ENCODE data around the gene ZNF683.

The ZNF683 gene

DNA sequence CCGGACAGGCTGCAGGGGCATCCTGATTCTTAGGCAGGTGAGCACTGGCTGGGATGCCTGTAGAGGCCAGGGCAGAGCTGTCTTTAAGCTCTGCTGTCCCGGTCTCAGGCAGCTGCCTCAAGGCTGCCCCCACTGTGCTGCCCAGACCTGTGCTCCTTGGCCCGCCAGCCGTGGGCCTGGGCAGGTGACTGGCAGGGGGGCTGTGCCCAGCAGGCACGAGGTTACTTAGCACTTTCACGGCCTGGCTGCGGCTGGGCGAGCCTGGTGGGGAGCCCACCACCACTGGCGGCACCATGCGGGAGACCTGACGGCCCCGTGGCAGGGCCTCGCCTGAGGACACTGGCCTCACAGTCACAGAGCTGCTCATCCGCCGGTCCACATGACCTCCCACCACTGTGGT, 26.8 kb downstream of the ZNF683 start:
- TF ChIP-seq, protein P1, sequence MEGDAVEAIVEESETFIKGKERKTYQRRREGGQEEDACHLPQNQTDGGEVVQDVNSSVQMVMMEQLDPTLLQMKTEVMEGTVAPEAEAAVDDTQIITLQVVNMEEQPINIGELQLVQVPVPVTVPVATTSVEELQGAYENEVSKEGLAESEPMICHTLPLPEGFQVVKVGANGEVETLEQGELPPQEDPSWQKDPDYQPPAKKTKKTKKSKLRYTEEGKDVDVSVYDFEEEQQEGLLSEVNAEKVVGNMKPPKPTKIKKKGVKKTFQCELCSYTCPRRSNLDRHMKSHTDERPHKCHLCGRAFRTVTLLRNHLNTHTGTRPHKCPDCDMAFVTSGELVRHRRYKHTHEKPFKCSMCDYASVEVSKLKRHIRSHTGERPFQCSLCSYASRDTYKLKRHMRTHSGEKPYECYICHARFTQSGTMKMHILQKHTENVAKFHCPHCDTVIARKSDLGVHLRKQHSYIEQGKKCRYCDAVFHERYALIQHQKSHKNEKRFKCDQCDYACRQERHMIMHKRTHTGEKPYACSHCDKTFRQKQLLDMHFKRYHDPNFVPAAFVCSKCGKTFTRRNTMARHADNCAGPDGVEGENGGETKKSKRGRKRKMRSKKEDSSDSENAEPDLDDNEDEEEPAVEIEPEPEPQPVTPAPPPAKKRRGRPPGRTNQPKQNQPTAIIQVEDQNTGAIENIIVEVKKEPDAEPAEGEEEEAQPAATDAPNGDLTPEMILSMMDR (IDR thresholded peaks at IDR 0.05; ENCODE audit: borderline replicate concordance, insufficient read depth, low read depth, low read length): no peak
- H3K4me3 ChIP-seq (ENCODE audit: low read depth, low read length): no peak overlapping the region

DNA sequence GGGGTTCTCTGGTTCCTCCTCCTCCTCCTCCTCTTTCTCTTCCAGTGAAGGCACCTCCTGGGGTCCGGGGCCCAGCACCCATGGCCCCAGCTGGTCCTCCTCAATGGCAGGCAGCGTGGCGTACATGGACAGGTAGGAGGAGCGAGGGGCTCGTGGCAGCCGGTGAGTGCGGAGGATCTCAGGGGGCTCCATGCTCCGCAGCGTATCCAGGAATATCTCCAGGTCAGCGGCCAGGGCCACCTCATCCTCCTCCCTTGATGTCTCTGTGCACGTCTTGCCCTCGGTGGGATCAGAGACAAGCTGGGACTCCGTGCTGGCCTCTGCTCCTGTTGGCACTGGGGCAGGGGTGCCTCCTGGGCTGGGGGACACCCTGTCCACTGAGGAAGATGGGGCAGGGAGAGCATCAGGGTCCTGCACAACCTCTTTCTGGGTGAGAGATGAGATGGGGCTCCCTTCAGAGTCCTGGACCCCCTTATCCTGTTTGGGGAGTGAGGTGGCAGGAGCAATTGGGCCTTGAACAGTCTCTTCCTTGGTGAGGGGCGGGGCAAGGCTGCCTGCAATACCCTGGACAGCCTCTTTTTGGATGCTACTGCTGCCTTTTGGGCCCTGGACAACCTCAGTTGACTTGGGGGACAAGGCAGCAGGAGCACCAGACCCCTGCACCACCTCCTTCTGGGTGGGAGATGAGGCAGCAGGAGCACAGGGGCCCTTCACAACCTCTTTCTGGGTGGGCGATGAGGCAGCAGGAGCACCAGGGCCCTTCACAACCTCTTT, 28.2 kb downstream of the ZNF683 start:
- H3K4me3 ChIP-seq (ENCODE audit: low read depth, low read length): no peak overlapping the region
- TF ChIP-seq, protein P1 (IDR thresholded peaks at IDR 0.05; ENCODE audit: borderline replicate concordance, insufficient read depth, low read depth, low read length): no peak

DNA sequence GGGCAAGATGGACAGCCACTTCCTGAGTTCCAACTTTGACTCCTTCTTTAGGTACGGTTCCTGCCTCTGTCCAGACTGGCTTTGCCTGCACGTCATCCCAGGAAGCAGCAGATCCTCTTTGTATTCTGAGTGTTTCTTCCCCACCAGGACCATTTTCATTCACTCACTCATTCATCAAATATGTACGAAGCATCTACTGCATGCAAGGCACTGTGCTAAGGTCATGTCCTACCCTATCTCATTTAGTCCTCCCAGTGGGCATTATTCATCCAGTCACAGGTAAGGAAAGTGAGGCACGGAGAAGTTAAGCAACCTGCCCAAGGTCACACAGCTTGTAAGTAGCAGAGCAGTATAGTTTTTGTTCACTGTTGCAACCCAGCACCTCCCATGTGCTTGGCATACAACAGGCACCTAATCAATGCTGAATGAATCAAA, 32.5 kb downstream of the ZNF683 start:
- TF ChIP-seq, protein P1 (IDR thresholded peaks at IDR 0.05; ENCODE audit: borderline replicate concordance, insufficient read depth, low read depth, low read length): no peak
- H3K4me3 ChIP-seq (ENCODE audit: low read depth, low read length): no peak overlapping the region

DNA sequence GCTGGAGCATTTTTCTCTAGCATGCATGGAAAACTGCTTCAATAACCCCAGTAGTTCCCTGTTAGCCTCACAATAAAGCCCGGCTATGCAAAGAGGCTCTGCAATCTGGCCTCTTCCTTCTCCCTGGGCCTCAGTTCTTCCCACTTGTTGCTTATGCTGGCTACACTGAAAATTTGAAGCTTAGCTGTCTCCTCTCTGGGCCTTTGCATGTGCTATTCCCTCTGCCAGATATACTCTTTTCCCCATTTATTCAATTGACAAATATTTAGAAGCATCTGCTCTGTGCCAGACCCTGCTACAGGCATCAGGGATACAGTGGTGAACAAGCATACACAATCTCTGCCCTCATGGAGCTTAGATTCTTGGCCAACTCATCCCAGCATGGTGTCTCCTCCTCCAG, 33.9 kb downstream of the ZNF683 start:
- H3K4me3 ChIP-seq (ENCODE audit: low read depth, low read length): no peak overlapping the region
- TF ChIP-seq, protein P1 (IDR thresholded peaks at IDR 0.05; ENCODE audit: borderline replicate concordance, insufficient read depth, low read depth, low read length): no peak

DNA sequence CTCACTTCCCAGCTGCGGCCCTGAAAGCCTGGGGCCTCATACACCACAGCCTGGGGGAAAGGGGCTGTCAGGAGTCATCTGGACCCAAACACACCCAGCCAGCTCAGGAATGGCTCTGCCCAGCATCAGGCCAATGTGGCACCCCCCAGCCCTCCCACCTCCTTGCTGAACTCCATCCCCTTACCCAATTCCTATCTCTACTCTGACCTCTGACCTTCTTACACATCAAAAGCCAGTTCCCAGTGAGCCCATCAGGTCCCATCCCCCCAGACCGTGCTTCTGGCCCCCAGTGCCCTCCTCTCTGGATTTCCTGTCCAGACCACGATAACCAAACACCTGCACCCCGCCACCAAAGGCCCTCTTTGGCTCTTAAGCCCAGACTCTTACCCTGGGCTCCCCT, 34.9 kb downstream of the ZNF683 start:
- H3K4me3 ChIP-seq (ENCODE audit: low read depth, low read length): no peak overlapping the region
- TF ChIP-seq, protein P1 (IDR thresholded peaks at IDR 0.05; ENCODE audit: borderline replicate concordance, insufficient read depth, low read depth, low read length): no peak

DNA sequence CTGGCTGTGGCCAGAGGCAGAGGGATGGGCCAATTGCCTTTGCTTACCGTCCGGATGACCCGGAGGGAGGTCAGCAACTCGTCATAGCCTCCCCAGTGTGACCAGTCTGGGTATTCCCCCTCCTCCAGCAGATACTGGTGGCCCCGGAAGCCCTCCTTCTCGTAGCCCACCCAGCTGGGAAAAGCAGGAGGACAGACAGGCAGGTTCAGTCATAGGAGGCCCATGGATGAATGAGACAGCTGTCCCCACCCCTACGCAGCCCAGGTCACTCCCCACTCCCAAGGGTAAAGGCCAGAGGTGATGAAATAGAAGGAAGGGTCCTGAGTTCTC, 35.4 kb downstream of the ZNF683 start:
- no peak overlapping the region for H3K4me3 ChIP-seq (ENCODE audit: low read depth, low read length)

More for the DNA sequence above, 35.4 kb downstream of the ZNF683 start:
- TF ChIP-seq, protein P1 (IDR thresholded peaks at IDR 0.05; ENCODE audit: borderline replicate concordance, insufficient read depth, low read depth, low read length): no peak
